Measurements from ENCODE around the gene NSMCE1.
"Not testable (repeated sequence)": the region's sequence is repeated elsewhere in the genome, so short reads cannot be mapped to it uniquely, and the experiment has no call there.

Gene NSMCE1

GRCh38 chr16:27303256-27304100, 34.9 kb upstream of the NSMCE1 start:
- Histone ChIP-seq H3K4me2 (no peak overlapping the region), H3K9ac (no peak overlapping the region), H3K27ac (no peak overlapping the region), H3K27me3 (no peaks in the 10 kb centered on the region), H3K36me3 (no peaks in the 10 kb centered on the region), H3K4me1 (0 out of 2 replicates have a peak, but pooled peaks cover 5% of the 10 kb centered on the region), H3K9me3 (peaks cover 4% of the 10 kb centered on the region; the same call in 1 of the 2 replicates), H4K20me1 (no peaks in the 10 kb centered on the region), H3K4me3 (no peak overlapping the region)
- no peak for TF ChIP-seq Cebpa-rat (IDR thresholded peaks at IDR 0.05)

- no peak overlapping the region for H3K4me2 ChIP-seq
- H3K4me3 ChIP-seq = no peak overlapping the region
- H3K27me3 ChIP-seq = no peaks in the 10 kb centered on the region
- 0 out of 2 replicates have a peak, but pooled peaks cover 5% of the 10 kb centered on the region for H3K4me1 ChIP-seq
- no peaks in the 10 kb centered on the region for H4K20me1 ChIP-seq
- no peaks in the 10 kb centered on the region for H3K9me3 ChIP-seq
- no peak for TF ChIP-seq Cebpa-rat (IDR thresholded peaks at IDR 0.05)
- H3K36me3 ChIP-seq = no peaks in the 10 kb centered on the region
- no peak overlapping the region for H3K27ac ChIP-seq
- H3K9ac ChIP-seq = no peak overlapping the region
These were observed 33.6 kb upstream of the NSMCE1 start for GRCh38 chr16:27302126-27302525.

GRCh38 chr16:27301236-27301861, 32.8 kb upstream of the NSMCE1 start:
- Histone ChIP-seq H3K4me2 (no peak overlapping the region), H3K36me3 (no peaks in the 10 kb centered on the region), H3K27ac (no peak overlapping the region), H3K9ac (no peak overlapping the region), H3K4me3 (no peak overlapping the region), H3K9me3 (no peaks in the 10 kb centered on the region), H3K4me1 (0 out of 2 replicates have a peak, but pooled peaks cover 5% of the 10 kb centered on the region), H4K20me1 (no peaks in the 10 kb centered on the region), H3K27me3 (no peaks in the 10 kb centered on the region)
- TF ChIP-seq Cebpa-rat (IDR thresholded peaks at IDR 0.05) = no peak

- Histone ChIP-seq H3K27ac (no peak overlapping the region), H3K9ac (no peak overlapping the region), H3K27me3 (no peaks in the 10 kb centered on the region), H3K9me3 (no peaks in the 10 kb centered on the region), H3K4me2 (no peak overlapping the region), H4K20me1 (no peaks in the 10 kb centered on the region), H3K4me3 (no peak overlapping the region), H3K36me3 (no peaks in the 10 kb centered on the region), H3K4me1 (0 out of 2 replicates have a peak, but pooled peaks cover 5% of the 10 kb centered on the region)
- no peak for TF ChIP-seq Cebpa-rat (IDR thresholded peaks at IDR 0.05)
These were observed 29.6 kb upstream of the NSMCE1 start for GRCh38 chr16:27298132-27298531.

- no peak for TF ChIP-seq Cebpa-rat (IDR thresholded peaks at IDR 0.05)
These were observed 24.8 kb upstream of the NSMCE1 start for GRCh38 chr16:27293343-27293742.

GRCh38 chr16:27291722-27292240, 23.2 kb upstream of the NSMCE1 start:
- no peaks in the 10 kb centered on the region for H4K20me1 ChIP-seq
- no peaks in the 10 kb centered on the region for H3K27me3 ChIP-seq
- H3K36me3 ChIP-seq = no peaks in the 10 kb centered on the region
- H3K9me3 ChIP-seq = no peaks in the 10 kb centered on the region
- no peak overlapping the region for H3K27ac ChIP-seq
- H3K4me1 ChIP-seq = no peaks in the 10 kb centered on the region
- no peak for TF ChIP-seq Cebpa-rat (IDR thresholded peaks at IDR 0.05)
- H3K4me2 ChIP-seq = no peak overlapping the region
- no peak overlapping the region for H3K4me3 ChIP-seq
- H3K9ac ChIP-seq = no peak overlapping the region

More at GRCh38 chr16:27293343-27293742, 24.8 kb upstream of the NSMCE1 start:
- Histone ChIP-seq H3K27ac (no peak overlapping the region), H3K9ac (no peak overlapping the region), H3K27me3 (no peaks in the 10 kb centered on the region), H3K4me3 (no peak overlapping the region), H3K4me2 (no peak overlapping the region), H3K4me1 (no peaks in the 10 kb centered on the region), H3K9me3 (no peaks in the 10 kb centered on the region), H4K20me1 (no peaks in the 10 kb centered on the region), H3K36me3 (no peaks in the 10 kb centered on the region)

GRCh38 chr16:27291106-27291505, 22.5 kb upstream of the NSMCE1 start:
- no peaks in the 10 kb centered on the region for H3K27me3 ChIP-seq
- no peaks in the 10 kb centered on the region for H3K9me3 ChIP-seq
- H3K9ac ChIP-seq = no peak overlapping the region
- no peaks in the 10 kb centered on the region for H4K20me1 ChIP-seq
- no peak overlapping the region for H3K27ac ChIP-seq
- TF ChIP-seq Cebpa-rat (IDR thresholded peaks at IDR 0.05) = no peak
- peaks cover 5% of the 10 kb centered on the region; the same call in 1 of the 2 replicates for H3K4me1 ChIP-seq
- H3K4me3 ChIP-seq = no peak overlapping the region
- no peaks in the 10 kb centered on the region for H3K36me3 ChIP-seq
- H3K4me2 ChIP-seq = no peak overlapping the region

GRCh38 chr16:27290562-27290961, 22.0 kb upstream of the NSMCE1 start:
- peaks cover 6% of the 10 kb centered on the region; the same call in 1 of the 2 replicates for H3K4me1 ChIP-seq
- no peak for TF ChIP-seq Cebpa-rat (IDR thresholded peaks at IDR 0.05)
- H4K20me1 ChIP-seq = no peaks in the 10 kb centered on the region
- H3K4me3 ChIP-seq = no peak overlapping the region
- no peak overlapping the region for H3K27ac ChIP-seq
- no peak overlapping the region for H3K4me2 ChIP-seq
- no peaks in the 10 kb centered on the region for H3K9me3 ChIP-seq
- H3K9ac ChIP-seq = no peak overlapping the region
- H3K27me3 ChIP-seq = no peaks in the 10 kb centered on the region
- H3K36me3 ChIP-seq = no peaks in the 10 kb centered on the region

GRCh38 chr16:27289669-27290068, 21.1 kb upstream of the NSMCE1 start:
- no peak for TF ChIP-seq Cebpa-rat (IDR thresholded peaks at IDR 0.05)
- Histone ChIP-seq H3K27me3 (no peaks in the 10 kb centered on the region), H4K20me1 (no peaks in the 10 kb centered on the region), H3K36me3 (no peaks in the 10 kb centered on the region), H3K4me1 (peaks cover 6% of the 10 kb centered on the region; the same call in 1 of the 2 replicates), H3K9me3 (no peaks in the 10 kb centered on the region), H3K9ac (no peak overlapping the region), H3K27ac (no peak overlapping the region), H3K4me3 (no peak overlapping the region), H3K4me2 (no peak overlapping the region)

GRCh38 chr16:27288313-27288712, 19.7 kb upstream of the NSMCE1 start:
- not testable (repeated sequence) for H3K9me3 ChIP-seq, H4K20me1 ChIP-seq, H3K27me3 ChIP-seq, H3K4me3 ChIP-seq, H3K9ac ChIP-seq, H3K27ac ChIP-seq, H3K4me1 ChIP-seq, H3K36me3 ChIP-seq, H3K4me2 ChIP-seq

Data from BLaER1 (cell line).